WTC11 (cell line): Measurements from ENCODE around the gene DUSP2. TPM values are rescaled to one million over a fixed set of nuclear protein-coding genes. Genes with fewer than 3 reads are reported as not detected.
A peak's percentile ranks its signal among the peaks of the same experiment; 100 is the strongest.

Experiments
- ATAC-seq: fragments of 200-7000 bp; cut with Tn5 transposase; 2 replicates; pipeline ENCODE4 v1.10.0; 2021; ENCODE audit warnings: mild to moderate bottlenecking, moderate library complexity
- CTCF ChIA-PET: fragments of 300-600 bp; sonication (Branson Sonifier 250); formaldehyde crosslinking; loops from one replicate; lab custom pipeline; 2021; ENCODE audit warnings: antibody characterized with exemption; lab: Charles Lee
- POLR2A ChIA-PET: fragments of 350-600 bp; sonication (Branson Sonifier 250); formaldehyde crosslinking; loops from one replicate; lab custom pipeline; 2021; ENCODE audit warnings: antibody characterized with exemption; lab: Charles Lee
- DNase-seq: peaks from one replicate; pipeline ENCODE4 v3.0.0; 2021; ENCODE audit warnings: low spot score
- H3K27ac Mint-ChIP-seq: 2 replicates; pipeline ENCODE4 v1.8.0; 2021; ENCODE audit warnings: mixed read lengths
- H3K27me3 Mint-ChIP-seq: 2 replicates; pipeline ENCODE4 v1.8.0; 2021; ENCODE audit warnings: low read depth, mild to moderate bottlenecking, moderate library complexity, mixed read lengths
- H3K36me3 Mint-ChIP-seq: 2 replicates; pipeline ENCODE4 v1.8.0; 2021; ENCODE audit warnings: mixed read lengths
- H3K4me1 Mint-ChIP-seq: 2 replicates; pipeline ENCODE4 v1.8.0; 2022; ENCODE audit warnings: mixed read lengths
- H3K4me3 Mint-ChIP-seq: 2 replicates; pipeline ENCODE4 v1.8.0; 2021; ENCODE audit warnings: mild to moderate bottlenecking, moderate library complexity, mixed read lengths
- H3K9me3 Mint-ChIP-seq: 2 replicates; pipeline ENCODE4 v1.8.0; 2021; ENCODE audit warnings: mixed read lengths
- ATF1 ChIP-seq: sonication (generic); formaldehyde crosslinking; IDR thresholded peaks from 2 replicates; pipeline ENCODE4 v1.8.1; 2023; ENCODE audit warnings: mild to moderate bottlenecking, moderate library complexity, missing genetic modification reagents
- CREB1 ChIP-seq: sonication (generic); formaldehyde crosslinking; IDR thresholded peaks from 2 replicates; pipeline ENCODE4 v1.8.0; 2023; ENCODE audit warnings: mild to moderate bottlenecking, missing genetic modification reagents
- E2F1 ChIP-seq: sonication (generic); formaldehyde crosslinking; IDR thresholded peaks from 2 replicates; pipeline ENCODE4 v1.8.0; 2022; ENCODE audit warnings: mild to moderate bottlenecking, missing genetic modification reagents
- EMX1 ChIP-seq: fragments of 250-450 bp; sonication (Bioruptor Pico); IDR thresholded peaks from 2 replicates; pipeline ENCODE4 v1.8.0; 2021; ENCODE audit warnings: mild to moderate bottlenecking
- ESRRA ChIP-seq: sonication (generic); formaldehyde crosslinking; IDR thresholded peaks from 2 replicates; pipeline ENCODE4 v1.8.1; 2022; ENCODE audit warnings: mild to moderate bottlenecking, missing genetic modification reagents, borderline replicate concordance
- JAZF1 ChIP-seq: fragments of 250-450 bp; sonication (Bioruptor Pico); IDR thresholded peaks from 2 replicates; pipeline ENCODE4 v1.9.0; 2021; ENCODE audit warnings: moderate library complexity, mild to moderate bottlenecking, inconsistent platforms
- MXD4 ChIP-seq: fragments of 250-450 bp; sonication (Bioruptor Pico); IDR thresholded peaks from 2 replicates; pipeline ENCODE4 v1.8.0; 2021; ENCODE audit warnings: mild to moderate bottlenecking, moderate library complexity, borderline replicate concordance
- NFYB ChIP-seq: sonication (generic); formaldehyde crosslinking; conservative IDR thresholded peaks from 2 replicates; pipeline ENCODE4 v1.8.0; 2022; ENCODE audit warnings: low read depth, missing genetic modification reagents
- NR2C2 ChIP-seq: sonication (generic); formaldehyde crosslinking; IDR thresholded peaks from 2 replicates; pipeline ENCODE4 v1.8.0; 2022; ENCODE audit warnings: mild to moderate bottlenecking, missing genetic modification reagents
- SP1 ChIP-seq: sonication (generic); formaldehyde crosslinking; conservative IDR thresholded peaks from 2 replicates; pipeline ENCODE4 v1.8.1; 2022; ENCODE audit warnings: missing genetic modification reagents
- USF2 ChIP-seq: sonication (generic); formaldehyde crosslinking; IDR thresholded peaks from 2 replicates; pipeline ENCODE4 v1.8.1; 2023; ENCODE audit warnings: mild to moderate bottlenecking, missing genetic modification reagents, moderate library complexity
- ZNF121 ChIP-seq: sonication (generic); formaldehyde crosslinking; IDR thresholded peaks from 2 replicates; pipeline ENCODE4 v1.8.0; 2023; ENCODE audit warnings: missing genetic modification reagents
- ZNF423 ChIP-seq: fragments of 250-450 bp; sonication (Bioruptor Pico); IDR thresholded peaks from 2 replicates; pipeline ENCODE4 v2.1.2; 2022; ENCODE audit warnings: mild to moderate bottlenecking, moderate library complexity
- ZNF512 ChIP-seq: sonication (generic); formaldehyde crosslinking; IDR thresholded peaks from 2 replicates; pipeline ENCODE4 v1.8.1; 2022; ENCODE audit warnings: missing genetic modification reagents, borderline replicate concordance
- ZNF671 ChIP-seq: fragments of 250-450 bp; sonication (Bioruptor Pico); IDR thresholded peaks from 2 replicates; pipeline ENCODE4 v1.8.0; 2021; ENCODE audit warnings: mild to moderate bottlenecking
- total RNA-seq: library from RNA; stranded (reverse); gene quantifications from 3 replicates; pipeline ENCODE4 v1.2.3, GENCODE V29; 2021
- TF ChIP-seq, protein P1 (sequence below): fragments of 200-600 bp; IDR thresholded peaks from 2 replicates; pipeline ENCODE4 v1.8.0; 2022; ENCODE audit warnings: antibody characterized with exemption
- TF ChIP-seq, protein P2 (sequence below): sonication (generic); formaldehyde crosslinking; IDR thresholded peaks from 2 replicates; pipeline ENCODE4 v1.8.0; 2022; ENCODE audit warnings: mild to moderate bottlenecking, missing genetic modification reagents
- TF ChIP-seq, protein P3 (sequence below): sonication (generic); formaldehyde crosslinking; IDR thresholded peaks from 2 replicates; pipeline ENCODE4 v1.8.1; 2022; ENCODE audit warnings: mild to moderate bottlenecking, moderate library complexity, missing genetic modification reagents

The DUSP2 gene
- total RNA-seq, 1 experiment from 2014 or later = 4.7 TPM

DNA sequence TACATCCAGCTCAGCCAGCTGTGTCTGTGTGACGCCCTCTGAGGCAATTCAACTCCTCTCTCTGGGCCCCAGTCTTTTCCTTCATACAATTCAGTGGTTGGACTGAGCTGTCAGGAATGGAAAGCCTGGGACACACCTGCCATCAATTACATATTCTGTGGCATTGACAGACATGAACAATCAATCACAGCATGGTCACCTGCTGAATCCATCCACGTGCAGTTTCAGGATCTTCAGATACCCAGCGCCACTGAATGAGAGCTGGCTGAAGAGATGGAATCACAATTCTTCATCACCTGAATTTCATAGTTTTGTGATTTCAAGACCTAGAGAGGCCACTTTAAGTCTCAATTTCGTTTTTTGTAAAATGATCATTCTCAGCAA, 34.0 kb downstream of the DUSP2 start (continued):
- TF ChIP-seq E2F1 (CRISPR knock-in tag) = no peak

GRCh38 chr2:96110621-96111256, 34.5 kb downstream of the DUSP2 start:
- TF ChIP-seq JAZF1 (CRISPR knock-in tag) = no peak
- TF ChIP-seq ESRRA (CRISPR knock-in tag) = no peak
- no peak for TF ChIP-seq MXD4 (CRISPR knock-in tag)
- TF ChIP-seq, protein P1, sequence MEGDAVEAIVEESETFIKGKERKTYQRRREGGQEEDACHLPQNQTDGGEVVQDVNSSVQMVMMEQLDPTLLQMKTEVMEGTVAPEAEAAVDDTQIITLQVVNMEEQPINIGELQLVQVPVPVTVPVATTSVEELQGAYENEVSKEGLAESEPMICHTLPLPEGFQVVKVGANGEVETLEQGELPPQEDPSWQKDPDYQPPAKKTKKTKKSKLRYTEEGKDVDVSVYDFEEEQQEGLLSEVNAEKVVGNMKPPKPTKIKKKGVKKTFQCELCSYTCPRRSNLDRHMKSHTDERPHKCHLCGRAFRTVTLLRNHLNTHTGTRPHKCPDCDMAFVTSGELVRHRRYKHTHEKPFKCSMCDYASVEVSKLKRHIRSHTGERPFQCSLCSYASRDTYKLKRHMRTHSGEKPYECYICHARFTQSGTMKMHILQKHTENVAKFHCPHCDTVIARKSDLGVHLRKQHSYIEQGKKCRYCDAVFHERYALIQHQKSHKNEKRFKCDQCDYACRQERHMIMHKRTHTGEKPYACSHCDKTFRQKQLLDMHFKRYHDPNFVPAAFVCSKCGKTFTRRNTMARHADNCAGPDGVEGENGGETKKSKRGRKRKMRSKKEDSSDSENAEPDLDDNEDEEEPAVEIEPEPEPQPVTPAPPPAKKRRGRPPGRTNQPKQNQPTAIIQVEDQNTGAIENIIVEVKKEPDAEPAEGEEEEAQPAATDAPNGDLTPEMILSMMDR = no peak
- no peak for TF ChIP-seq ZNF512
- TF ChIP-seq ZNF121 (CRISPR knock-in tag) = no peak
- CTCF ChIA-PET = interaction anchor here (0.7 to 2.9 kb wide), 6 partner anchors 8 to 118 kb away, joined by 3 to 16 read pairs (median 4); partner anchors contain the start of gene ASTL
- Mint-ChIP-seq H3K4me3 (no peak overlapping the region), H3K27me3 (peaks cover 10% of the 10 kb centered on the region), H3K4me1 (peaks cover 29% of the 10 kb centered on the region), H3K9me3 (peaks cover 2% of the 10 kb centered on the region), H3K27ac (no peak overlapping the region), H3K36me3 (no peaks in the 10 kb centered on the region)
- ATAC-seq (no peak), DNase-seq (peak; percentile 11)
- POLR2A ChIA-PET = no interaction called here

- no peak overlapping the region for H3K4me3 Mint-ChIP-seq
- H3K27me3 Mint-ChIP-seq = peaks cover 3% of the 10 kb centered on the region; the same call in 1 of the 2 replicates
- DNase-seq (peak; percentile 4), ATAC-seq (no peak)
- CTCF ChIA-PET = interaction anchor here (0.7 to 3.2 kb wide), 8 partner anchors 8 to 64 kb away, joined by 3 to 28 read pairs (median 6); partner anchors contain the start of gene ASTL
- TF ChIP-seq ZNF423 (no peak), EMX1 (no peak), ESRRA (CRISPR knock-in tag) (no peak), SP1 (CRISPR knock-in tag) (no peak), NFYB (no peak), ZNF671 (CRISPR knock-in tag) (no peak)
- peaks cover 3% of the 10 kb centered on the region; the same call in 1 of the 2 replicates for H3K36me3 Mint-ChIP-seq
- H3K27ac Mint-ChIP-seq = no peak overlapping the region
- POLR2A ChIA-PET = no interaction called here
- H3K9me3 Mint-ChIP-seq = peaks cover 9% of the 10 kb centered on the region
- H3K4me1 Mint-ChIP-seq = peaks cover 23% of the 10 kb centered on the region
Measured at GRCh38 chr2:96109931-96110511, 35.2 kb downstream of the DUSP2 start.

DNA sequence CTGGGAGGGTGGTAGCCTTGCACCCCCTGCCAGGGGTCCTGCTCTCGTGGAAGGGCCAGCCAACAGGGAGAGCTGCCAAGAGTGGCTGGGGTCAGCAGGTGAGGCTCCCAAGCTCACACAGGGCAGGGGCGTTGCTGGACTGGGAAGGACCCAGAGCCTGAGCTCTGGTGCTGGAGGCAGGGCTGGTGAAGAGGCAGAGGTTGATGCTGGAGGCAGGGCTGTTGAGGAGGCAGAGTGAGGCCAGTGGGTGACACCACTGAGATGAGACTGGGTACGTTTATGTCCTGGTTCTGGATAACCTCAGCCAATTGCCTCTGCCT, 35.9 kb downstream of the DUSP2 start:
- H3K9me3 Mint-ChIP-seq = peaks cover 11% of the 10 kb centered on the region
- ChIA-PET POLR2A (no interaction called here), CTCF (interaction anchor here (0.8 to 3.2 kb wide), 6 partner anchors 8 to 65 kb away, joined by 3 to 28 read pairs (median 9); partner anchors contain the start of gene ASTL)
- H3K4me3 Mint-ChIP-seq = no peak overlapping the region
- TF ChIP-seq, protein P2, sequence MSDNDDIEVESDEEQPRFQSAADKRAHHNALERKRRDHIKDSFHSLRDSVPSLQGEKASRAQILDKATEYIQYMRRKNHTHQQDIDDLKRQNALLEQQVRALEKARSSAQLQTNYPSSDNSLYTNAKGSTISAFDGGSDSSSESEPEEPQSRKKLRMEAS (CRISPR knock-in tag) = no peak
- TF ChIP-seq ESRRA (CRISPR knock-in tag) (no peak), USF2 (no peak), ATF1 (no peak), CREB1 (CRISPR knock-in tag) (no peak), JAZF1 (CRISPR knock-in tag) (no peak), NR2C2 (CRISPR knock-in tag) (no peak)
- TF ChIP-seq, protein P3, sequence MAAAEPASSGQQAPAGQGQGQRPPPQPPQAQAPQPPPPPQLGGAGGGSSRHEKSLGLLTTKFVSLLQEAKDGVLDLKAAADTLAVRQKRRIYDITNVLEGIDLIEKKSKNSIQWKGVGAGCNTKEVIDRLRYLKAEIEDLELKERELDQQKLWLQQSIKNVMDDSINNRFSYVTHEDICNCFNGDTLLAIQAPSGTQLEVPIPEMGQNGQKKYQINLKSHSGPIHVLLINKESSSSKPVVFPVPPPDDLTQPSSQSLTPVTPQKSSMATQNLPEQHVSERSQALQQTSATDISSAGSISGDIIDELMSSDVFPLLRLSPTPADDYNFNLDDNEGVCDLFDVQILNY (CRISPR knock-in tag) = no peak
- no peak for ATAC-seq
- DNase-seq = peak; percentile 9
- peaks cover 4% of the 10 kb centered on the region; the same call in 1 of the 2 replicates for H3K36me3 Mint-ChIP-seq
- H3K4me1 Mint-ChIP-seq = peaks cover 23% of the 10 kb centered on the region
- no peaks in the 10 kb centered on the region; the same call in 1 of the 2 replicates for H3K27me3 Mint-ChIP-seq
- 0 out of 2 replicates have a peak overlapping the region, but pooled peaks have one; percentile 19 for H3K27ac Mint-ChIP-seq
